ENCODE data around the gene KIF18B.

The KIF18B gene

DNA sequence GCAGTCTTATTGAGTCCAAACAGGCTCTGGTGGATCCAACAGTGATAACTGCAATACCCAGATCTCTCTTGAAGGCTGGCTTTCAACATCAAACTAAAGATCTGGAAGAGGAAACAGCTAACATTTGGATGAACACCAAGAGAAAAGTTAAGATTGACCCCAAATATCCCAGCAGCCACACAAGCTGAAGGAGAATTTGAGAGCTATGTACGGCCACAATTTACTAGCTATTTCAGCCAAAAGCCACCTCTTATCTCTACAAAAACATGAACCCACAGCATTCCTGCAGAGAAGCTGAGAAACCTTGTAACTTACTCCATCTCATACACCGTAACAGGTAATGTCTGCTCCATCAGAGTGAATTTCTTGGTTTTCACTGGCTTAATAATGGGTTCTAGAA is 62.6 kb downstream of the KIF18B start:
- no peak for DNase-seq

DNA sequence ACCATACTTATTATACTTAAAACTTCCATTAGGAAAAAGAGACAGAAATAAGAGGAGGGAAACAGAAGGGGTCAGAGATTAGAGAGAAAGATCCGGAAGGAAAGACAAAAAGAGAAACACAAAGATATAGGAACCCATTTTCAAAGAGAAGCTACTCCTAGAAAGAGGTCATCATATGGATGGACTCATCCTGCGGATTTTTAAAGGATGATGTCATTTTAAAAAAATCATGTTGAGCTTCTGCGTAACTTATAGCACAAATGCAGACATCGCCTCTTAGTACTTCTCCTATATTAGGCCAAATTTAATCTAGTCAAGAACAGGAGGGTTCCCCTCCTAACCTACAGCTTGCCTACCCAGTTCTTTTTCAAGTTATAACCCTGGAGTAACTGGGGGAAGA is 66.4 kb downstream of the KIF18B start:
- no peak for DNase-seq

GRCh38 chr17:44880062-44880461 is 67.5 kb downstream of the KIF18B start:
- no peak for DNase-seq

DNA sequence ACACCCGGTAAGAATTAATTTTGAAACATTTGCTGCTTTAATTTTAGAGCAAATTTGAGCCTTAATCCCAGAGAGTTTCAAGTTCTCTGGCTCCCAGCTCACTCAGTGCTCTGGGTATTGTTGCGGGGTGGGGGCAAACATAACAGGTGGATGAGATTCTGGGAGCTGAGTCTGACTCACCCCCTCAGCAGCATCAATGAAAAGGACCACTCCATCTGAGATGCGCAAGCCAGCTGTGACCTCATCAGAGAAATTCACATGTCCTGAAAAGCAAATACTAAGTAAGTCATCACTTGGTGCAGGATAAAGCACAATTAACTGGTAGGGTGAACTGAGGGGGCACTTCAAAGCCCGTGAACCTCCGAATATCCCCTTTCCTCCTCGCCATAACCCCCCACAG is 68.2 kb downstream of the KIF18B start:
- no peak for DNase-seq

DNA sequence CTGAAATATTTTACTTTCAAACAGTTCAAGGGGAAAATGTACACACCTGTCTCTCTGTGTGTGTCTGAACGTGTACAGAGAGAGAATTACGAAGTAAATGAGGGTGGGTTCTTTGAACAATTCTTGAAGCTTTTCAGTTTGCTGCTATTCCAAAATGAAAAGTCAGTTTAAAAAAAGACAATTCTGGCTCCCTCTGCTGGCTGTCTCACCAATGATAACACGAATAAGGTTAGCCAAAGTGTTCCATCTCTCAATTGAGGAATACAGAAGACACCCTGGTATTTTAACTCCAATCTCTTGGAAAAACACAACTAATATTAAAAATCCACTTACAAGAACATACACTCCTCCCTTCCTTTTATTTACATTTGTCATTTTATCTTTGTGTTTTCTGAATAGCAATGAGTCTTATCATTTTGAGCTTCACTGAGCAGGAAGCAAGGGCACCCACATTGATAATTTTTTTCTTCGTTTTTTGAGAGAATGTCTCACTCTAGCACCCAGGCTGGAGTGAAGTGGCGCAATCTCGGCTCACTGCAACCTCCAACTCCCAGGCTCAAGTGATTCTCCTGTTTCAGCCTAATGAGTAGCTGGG is 68.8 kb downstream of the KIF18B start:
- DNase-seq: peak in 5 of 58 donors; percentile 11 to 24 (median 14)

DNA sequence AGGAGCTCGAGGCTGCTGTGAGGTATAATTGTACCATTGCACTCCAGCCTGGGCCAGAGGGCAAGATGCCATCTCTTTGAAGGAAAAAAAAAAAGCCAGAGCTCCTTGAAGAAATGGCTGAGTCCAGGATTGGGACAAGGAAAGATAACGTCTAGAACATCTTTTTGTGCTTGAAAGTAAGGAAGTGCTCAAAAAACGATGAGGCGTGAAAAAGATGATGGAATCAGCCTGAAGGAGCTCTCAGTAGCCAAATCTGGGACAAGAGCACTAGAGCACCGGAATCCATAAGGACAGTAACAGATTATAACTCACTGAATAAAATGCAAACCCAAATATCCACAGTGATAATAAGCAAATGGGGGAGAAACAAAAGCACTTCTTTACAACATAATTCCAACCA is 70.5 kb downstream of the KIF18B start:
- DNase-seq: no peak

GRCh38 chr17:44875761-44876160 is 71.8 kb downstream of the KIF18B start:
- DNase-seq: no peak
